HEK293 (cell line): ENCODE results near the gene ZFR2.

ENCODE experiments used
- CTCF ChIA-PET: fragments of 350-600 bp; formaldehyde crosslinking; extraction: SDS; loops from one replicate; lab custom pipeline; 2021; ENCODE audit warnings: antibody characterized with exemption; lab: Yijun Ruan, JAX
- POLR2A ChIA-PET: fragments of 300-600 bp; formaldehyde crosslinking; extraction: SDS; loops from one replicate; lab custom pipeline; 2020; ENCODE audit warnings: antibody characterized with exemption, inconsistent platforms; lab: Yijun Ruan, JAX
- H3K27ac ChIP-seq: fragments of 200-500 bp; sonication (Bioruptor generic); 2 replicates; pipeline ENCODE4 v1.5.1; 2014; ENCODE audit warnings: low read depth, low read length, control low read depth, inconsistent platforms; ENCODE audit errors: extremely low read depth
- H3K36me3 ChIP-seq, 2 experiments: fragments of 200-500 bp in 1 of 2; sonication (Bioruptor generic) in 1 of 2; 1 replicate in 1 of 2; 2 replicates in 1 of 2; pipeline ENCODE4 v1.5.1; 2014 to 2017; ENCODE audit warnings: inconsistent platforms in 2 of 2, low read length in 2 of 2; ENCODE audit not compliant: control insufficient read depth in 2 of 2, insufficient read depth in 1 of 2
- H3K4me1 ChIP-seq: fragments of 200-500 bp; sonication (Bioruptor generic); 2 replicates; pipeline ENCODE4 v1.5.1; 2014; ENCODE audit warnings: mild to moderate bottlenecking, low read length, inconsistent platforms; ENCODE audit not compliant: control insufficient read depth, insufficient read depth
- H3K4me3 ChIP-seq: 2 replicates; pipeline ENCODE4 v1.5.1; 2011; ENCODE audit warnings: low read depth, mild to moderate bottlenecking, control low read depth, low read length, moderate library complexity
- H3K9me3 ChIP-seq: fragments of 200-500 bp; sonication (Bioruptor generic); 2 replicates; pipeline ENCODE4 v1.5.1; 2014; ENCODE audit warnings: low read depth, low read length, inconsistent platforms; ENCODE audit not compliant: control insufficient read depth, insufficient read depth
- RBAK ChIP-seq: fragments of 450-650 bp; formaldehyde crosslinking; IDR thresholded peaks from 2 replicates; pipeline ENCODE4 v1.5.1; 2016; ENCODE audit warnings: missing biosample characterization, missing genetic modification characterization
- ZBTB20 ChIP-seq: fragments of 450-650 bp; formaldehyde crosslinking; IDR thresholded peaks from 2 replicates; pipeline ENCODE4 v1.5.1; 2016; ENCODE audit warnings: missing biosample characterization, missing genetic modification characterization
- ZNF223 ChIP-seq: fragments of 450-650 bp; formaldehyde crosslinking; IDR thresholded peaks from 2 replicates; pipeline ENCODE4 v1.5.1; 2016; ENCODE audit warnings: missing biosample characterization, missing genetic modification characterization
- ZNF292 ChIP-seq: fragments of 450-650 bp; formaldehyde crosslinking; IDR thresholded peaks from 2 replicates; pipeline ENCODE4 v1.5.1; 2016; ENCODE audit warnings: low read depth, missing biosample characterization, missing genetic modification characterization, borderline replicate concordance
- ZNF785 ChIP-seq: fragments of 450-650 bp; formaldehyde crosslinking; IDR thresholded peaks from 2 replicates; pipeline ENCODE4 v1.5.1; 2016; ENCODE audit warnings: missing biosample characterization, missing genetic modification characterization
- ZSCAN30 ChIP-seq: fragments of 450-650 bp; IDR thresholded peaks from 2 replicates; pipeline ENCODE4 v1.5.1; 2018; ENCODE audit warnings: missing biosample characterization, mild to moderate bottlenecking, missing genetic modification characterization, moderate library complexity
- TF ChIP-seq, protein P1 (sequence below): fragments of 450-650 bp; formaldehyde crosslinking; IDR thresholded peaks from 2 replicates; pipeline ENCODE4 v1.5.1; 2016; ENCODE audit warnings: missing biosample characterization, missing genetic modification characterization
- TF ChIP-seq, protein P2 (sequence below): fragments of 450-650 bp; formaldehyde crosslinking; optimal IDR thresholded peaks from 2 replicates; pipeline ENCODE3; 2016; ENCODE audit warnings: missing biosample characterization, mild to moderate bottlenecking, missing genetic modification characterization
- TF ChIP-seq, protein P3 (sequence below): fragments of 450-650 bp; formaldehyde crosslinking; IDR thresholded peaks from 2 replicates; pipeline ENCODE4 v1.5.1; 2017; ENCODE audit warnings: missing biosample characterization, missing genetic modification characterization
- TF ChIP-seq, protein P4 (sequence below): fragments of 450-650 bp; formaldehyde crosslinking; IDR thresholded peaks from 2 replicates; pipeline ENCODE4 v1.5.1; 2016; ENCODE audit warnings: missing biosample characterization, missing genetic modification characterization
- TF ChIP-seq, protein P5 (sequence below): fragments of 450-650 bp; formaldehyde crosslinking; conservative IDR thresholded peaks from 2 replicates; pipeline ENCODE4 v1.5.1; 2016; ENCODE audit warnings: low read depth, missing biosample characterization, missing genetic modification characterization
- TF ChIP-seq, protein P6 (sequence below): fragments of 450-650 bp; formaldehyde crosslinking; IDR thresholded peaks from 2 replicates; pipeline ENCODE4 v1.5.1; 2016; ENCODE audit warnings: missing biosample characterization, missing genetic modification characterization

The ZFR2 gene

DNA sequence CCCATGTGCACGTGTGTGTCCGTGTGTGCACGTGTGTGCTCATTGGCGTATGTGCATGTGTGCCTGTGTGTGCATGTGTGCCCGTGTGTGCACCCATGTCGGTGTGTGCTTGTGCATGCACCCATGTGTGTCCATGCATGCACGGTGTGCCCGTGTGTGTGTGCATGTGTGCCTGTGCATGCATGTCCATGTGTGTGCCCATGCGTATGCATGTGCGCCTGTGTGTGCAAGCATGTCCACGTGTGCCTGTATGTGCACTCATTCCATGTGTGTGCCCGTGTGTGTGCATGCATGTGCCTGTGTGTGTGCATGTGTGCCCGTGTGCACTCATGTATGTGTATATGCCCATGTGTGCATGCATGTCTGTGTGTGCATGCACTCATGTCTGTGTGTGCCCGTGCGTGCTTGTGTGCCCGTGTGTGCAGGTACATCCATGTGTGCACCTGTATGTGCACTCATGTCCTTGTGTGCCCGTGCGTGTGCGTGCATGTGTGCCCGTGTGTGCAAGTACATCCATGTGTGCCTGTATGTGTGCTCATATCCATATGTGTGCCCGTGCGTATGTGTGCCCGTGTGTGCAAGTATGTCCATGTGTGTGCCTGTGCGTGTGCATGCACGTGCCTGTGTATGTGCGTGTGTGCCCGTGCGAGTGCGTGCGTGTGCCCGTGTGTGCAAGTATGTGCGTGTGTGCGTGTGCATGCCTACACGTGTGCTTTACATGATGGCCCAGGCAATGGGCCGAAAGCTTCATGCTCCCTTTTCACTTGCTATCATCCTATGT, 61.1 kb downstream of the ZFR2 start:
- H3K9me3 ChIP-seq, result no peaks in the 10 kb centered on the region
- H3K4me3 ChIP-seq, result no peak overlapping the region
- no peak overlapping the region for H3K27ac ChIP-seq
- H3K36me3 ChIP-seq, result no peaks in the 10 kb centered on the region
- TF ChIP-seq, protein P1, sequence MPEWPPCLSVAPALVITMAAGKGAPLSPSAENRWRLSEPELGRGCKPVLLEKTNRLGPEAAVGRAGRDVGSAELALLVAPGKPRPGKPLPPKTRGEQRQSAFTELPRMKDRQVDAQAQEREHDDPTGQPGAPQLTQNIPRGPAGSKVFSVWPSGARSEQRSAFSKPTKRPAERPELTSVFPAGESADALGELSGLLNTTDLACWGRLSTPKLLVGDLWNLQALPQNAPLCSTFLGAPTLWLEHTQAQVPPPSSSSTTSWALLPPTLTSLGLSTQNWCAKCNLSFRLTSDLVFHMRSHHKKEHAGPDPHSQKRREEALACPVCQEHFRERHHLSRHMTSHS, result no peak
- TF ChIP-seq, protein P2, sequence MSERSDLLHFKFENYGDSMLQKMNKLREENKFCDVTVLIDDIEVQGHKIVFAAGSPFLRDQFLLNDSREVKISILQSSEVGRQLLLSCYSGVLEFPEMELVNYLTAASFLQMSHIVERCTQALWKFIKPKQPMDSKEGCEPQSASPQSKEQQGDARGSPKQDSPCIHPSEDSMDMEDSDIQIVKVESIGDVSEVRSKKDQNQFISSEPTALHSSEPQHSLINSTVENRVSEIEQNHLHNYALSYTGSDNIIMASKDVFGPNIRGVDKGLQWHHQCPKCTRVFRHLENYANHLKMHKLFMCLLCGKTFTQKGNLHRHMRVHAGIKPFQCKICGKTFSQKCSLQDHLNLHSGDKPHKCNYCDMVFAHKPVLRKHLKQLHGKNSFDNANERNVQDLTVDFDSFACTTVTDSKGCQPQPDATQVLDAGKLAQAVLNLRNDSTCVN (tag by site-specific recombination), result peak; percentile 26
- TF ChIP-seq, protein P3, sequence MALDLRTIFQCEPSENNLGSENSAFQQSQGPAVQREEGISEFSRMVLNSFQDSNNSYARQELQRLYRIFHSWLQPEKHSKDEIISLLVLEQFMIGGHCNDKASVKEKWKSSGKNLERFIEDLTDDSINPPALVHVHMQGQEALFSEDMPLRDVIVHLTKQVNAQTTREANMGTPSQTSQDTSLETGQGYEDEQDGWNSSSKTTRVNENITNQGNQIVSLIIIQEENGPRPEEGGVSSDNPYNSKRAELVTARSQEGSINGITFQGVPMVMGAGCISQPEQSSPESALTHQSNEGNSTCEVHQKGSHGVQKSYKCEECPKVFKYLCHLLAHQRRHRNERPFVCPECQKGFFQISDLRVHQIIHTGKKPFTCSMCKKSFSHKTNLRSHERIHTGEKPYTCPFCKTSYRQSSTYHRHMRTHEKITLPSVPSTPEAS (tag by site-specific recombination), result peak; percentile 97
- TF ChIP-seq ZBTB20, result no peak
- CTCF ChIA-PET, result interaction anchor here (0.6 to 1.4 kb wide), 2 partner anchors 14 to 101 kb away, joined by 4 to 10 read pairs; no protein-coding TSS in a partner anchor
- no peaks in the 10 kb centered on the region for H3K4me1 ChIP-seq
- POLR2A ChIA-PET, result no interaction called here

DNA sequence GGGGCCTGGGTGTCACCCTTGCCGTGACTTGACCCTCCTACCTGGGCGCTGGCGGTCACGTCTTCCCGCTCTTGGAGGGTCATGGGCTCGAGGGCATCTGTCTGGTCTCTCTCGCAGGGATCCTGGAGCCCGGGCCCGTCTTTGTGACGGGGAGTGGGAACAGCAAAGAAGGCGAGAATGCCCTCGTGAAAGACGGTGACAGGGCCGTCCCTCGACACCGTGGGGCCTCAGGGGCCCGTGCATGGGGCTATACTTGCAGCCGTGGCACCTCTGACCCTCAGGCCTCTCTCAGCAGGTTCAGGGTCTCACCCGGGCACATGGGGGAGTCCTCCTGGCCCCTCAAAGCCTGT, 61.7 kb downstream of the ZFR2 start:
- Histone ChIP-seq H3K27ac (no peak overlapping the region), H3K9me3 (no peaks in the 10 kb centered on the region), H3K4me3 (no peak overlapping the region), H3K36me3 (no peaks in the 10 kb centered on the region), H3K4me1 (no peaks in the 10 kb centered on the region)
- CTCF ChIA-PET, result interaction anchor here (1.4 kb wide), 1 partner anchor 15 kb away, joined by 10 read pairs; no protein-coding TSS in a partner anchor
- POLR2A ChIA-PET, result no interaction called here
- TF ChIP-seq ZNF785 (tag by site-specific recombination) (no peak), ZSCAN30 (tag by site-specific recombination) (no peak), RBAK (tag by site-specific recombination) (no peak), ZNF292 (tag by site-specific recombination) (no peak), ZNF223 (tag by site-specific recombination) (no peak)
- TF ChIP-seq, protein P4, sequence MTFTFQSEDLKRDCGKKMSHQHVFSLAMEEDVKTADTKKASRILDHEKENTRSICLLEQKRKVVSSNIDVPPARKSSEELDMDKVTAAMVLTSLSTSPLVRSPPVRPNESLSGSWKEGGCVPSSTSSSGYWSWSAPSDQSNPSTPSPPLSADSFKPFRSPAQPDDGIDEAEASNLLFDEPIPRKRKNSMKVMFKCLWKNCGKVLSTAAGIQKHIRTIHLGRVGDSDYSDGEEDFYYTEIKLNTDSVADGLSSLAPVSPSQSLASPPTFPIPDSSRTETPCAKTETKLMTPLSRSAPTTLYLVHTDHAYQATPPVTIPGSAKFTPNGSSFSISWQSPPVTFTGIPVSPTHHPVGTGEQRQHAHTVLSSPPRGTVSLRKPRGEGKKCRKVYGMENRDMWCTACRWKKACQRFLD (tag by site-specific recombination), result no peak
- TF ChIP-seq, protein P5, sequence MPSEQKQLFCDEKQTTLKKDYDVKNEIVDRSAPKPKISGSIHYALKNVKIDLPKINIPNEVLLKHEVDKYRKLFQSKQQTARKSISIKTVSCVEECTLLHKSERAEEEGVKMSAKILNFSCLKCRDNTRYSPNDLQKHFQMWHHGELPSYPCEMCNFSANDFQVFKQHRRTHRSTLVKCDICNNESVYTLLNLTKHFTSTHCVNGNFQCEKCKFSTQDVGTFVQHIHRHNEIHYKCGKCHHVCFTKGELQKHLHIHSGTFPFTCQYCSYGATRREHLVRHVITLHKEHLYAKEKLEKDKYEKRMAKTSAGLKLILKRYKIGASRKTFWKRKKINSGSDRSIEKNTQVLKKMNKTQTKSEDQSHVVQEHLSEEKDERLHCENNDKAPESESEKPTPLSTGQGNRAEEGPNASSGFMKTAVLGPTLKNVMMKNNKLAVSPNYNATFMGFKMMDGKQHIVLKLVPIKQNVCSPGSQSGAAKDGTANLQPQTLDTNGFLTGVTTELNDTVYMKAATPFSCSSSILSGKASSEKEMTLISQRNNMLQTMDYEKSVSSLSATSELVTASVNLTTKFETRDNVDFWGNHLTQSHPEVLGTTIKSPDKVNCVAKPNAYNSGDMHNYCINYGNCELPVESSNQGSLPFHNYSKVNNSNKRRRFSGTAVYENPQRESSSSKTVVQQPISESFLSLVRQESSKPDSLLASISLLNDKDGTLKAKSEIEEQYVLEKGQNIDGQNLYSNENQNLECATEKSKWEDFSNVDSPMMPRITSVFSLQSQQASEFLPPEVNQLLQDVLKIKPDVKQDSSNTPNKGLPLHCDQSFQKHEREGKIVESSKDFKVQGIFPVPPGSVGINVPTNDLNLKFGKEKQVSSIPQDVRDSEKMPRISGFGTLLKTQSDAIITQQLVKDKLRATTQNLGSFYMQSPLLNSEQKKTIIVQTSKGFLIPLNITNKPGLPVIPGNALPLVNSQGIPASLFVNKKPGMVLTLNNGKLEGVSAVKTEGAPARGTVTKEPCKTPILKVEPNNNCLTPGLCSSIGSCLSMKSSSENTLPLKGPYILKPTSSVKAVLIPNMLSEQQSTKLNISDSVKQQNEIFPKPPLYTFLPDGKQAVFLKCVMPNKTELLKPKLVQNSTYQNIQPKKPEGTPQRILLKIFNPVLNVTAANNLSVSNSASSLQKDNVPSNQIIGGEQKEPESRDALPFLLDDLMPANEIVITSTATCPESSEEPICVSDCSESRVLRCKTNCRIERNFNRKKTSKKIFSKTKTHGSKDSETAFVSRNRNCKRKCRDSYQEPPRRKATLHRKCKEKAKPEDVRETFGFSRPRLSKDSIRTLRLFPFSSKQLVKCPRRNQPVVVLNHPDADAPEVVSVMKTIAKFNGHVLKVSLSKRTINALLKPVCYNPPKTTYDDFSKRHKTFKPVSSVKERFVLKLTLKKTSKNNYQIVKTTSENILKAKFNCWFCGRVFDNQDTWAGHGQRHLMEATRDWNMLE (tag by site-specific recombination), result no peak
- TF ChIP-seq, protein P6, sequence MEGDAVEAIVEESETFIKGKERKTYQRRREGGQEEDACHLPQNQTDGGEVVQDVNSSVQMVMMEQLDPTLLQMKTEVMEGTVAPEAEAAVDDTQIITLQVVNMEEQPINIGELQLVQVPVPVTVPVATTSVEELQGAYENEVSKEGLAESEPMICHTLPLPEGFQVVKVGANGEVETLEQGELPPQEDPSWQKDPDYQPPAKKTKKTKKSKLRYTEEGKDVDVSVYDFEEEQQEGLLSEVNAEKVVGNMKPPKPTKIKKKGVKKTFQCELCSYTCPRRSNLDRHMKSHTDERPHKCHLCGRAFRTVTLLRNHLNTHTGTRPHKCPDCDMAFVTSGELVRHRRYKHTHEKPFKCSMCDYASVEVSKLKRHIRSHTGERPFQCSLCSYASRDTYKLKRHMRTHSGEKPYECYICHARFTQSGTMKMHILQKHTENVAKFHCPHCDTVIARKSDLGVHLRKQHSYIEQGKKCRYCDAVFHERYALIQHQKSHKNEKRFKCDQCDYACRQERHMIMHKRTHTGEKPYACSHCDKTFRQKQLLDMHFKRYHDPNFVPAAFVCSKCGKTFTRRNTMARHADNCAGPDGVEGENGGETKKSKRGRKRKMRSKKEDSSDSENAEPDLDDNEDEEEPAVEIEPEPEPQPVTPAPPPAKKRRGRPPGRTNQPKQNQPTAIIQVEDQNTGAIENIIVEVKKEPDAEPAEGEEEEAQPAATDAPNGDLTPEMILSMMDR (tag by site-specific recombination), result no peak
